A673 (cell line): ENCODE data around the gene PRR7.

ENCODE experiments used
- CTCF ChIP-seq: fragments of 300-800, 200-600 bp; sonication (generic); conservative IDR thresholded peaks from 2 replicates; pipeline ENCODE4 v1.5.1; 2017; ENCODE audit warnings: low read depth, mild to moderate bottlenecking, antibody characterized with exemption, low read length, moderate library complexity, mixed read lengths
- EZH2 ChIP-seq: fragments of 200-600 bp; sonication (generic); IDR thresholded peaks from 2 replicates; pipeline ENCODE4 v1.6.1; 2017; ENCODE audit warnings: borderline replicate concordance, low read depth, mild to moderate bottlenecking, mixed read lengths, antibody characterized with exemption, low read length; ENCODE audit not compliant: poor library complexity, severe bottlenecking

GRCh38 chr5:177499842-177500241, 53.2 kb downstream of the PRR7 start:
- TF ChIP-seq CTCF (no peak), EZH2 (no peak)
